ENCODE data around the gene KCTD15.

GRCh38 chr19:33777351-33777750 lies 19.3 kb upstream of the KCTD15 start:
- TF ChIP-seq GATA2 (IDR thresholded peaks at IDR 0.05; ENCODE audit: low read depth, low read length): no peak
- TF ChIP-seq GATA3 (IDR thresholded peaks at IDR 0.05; ENCODE audit: low read depth, low read length): no peak
